ENCODE data around the gene SERPINA3. TPM values are rescaled to one million over a fixed set of nuclear protein-coding genes. Genes with fewer than 3 reads are reported as not detected.

The SERPINA3 gene
- total and polyA plus RNA-seq, 12 donors: 1.0 to 408 (median 13.4) TPM

GRCh38 chr14:94630396-94630795 is 18.2 kb downstream of the SERPINA3 start:
- intact Hi-C loops (cut with DNase I): no loop called here
- ATAC-seq (no peak), DNase-seq (no peak)
- Histone ChIP-seq H3K4me3 (no peak overlapping the region), H3K9me3 (peaks cover 0 to 3% (median 0%) of the 10 kb centered on the region in 11 donors), H3K27ac (no peak overlapping the region), H3K4me1 (no peaks in the 10 kb centered on the region), H3K27me3 (peaks cover 0 to 33% (median 6%) of the 10 kb centered on the region in 7 donors), H3K36me3 (no peaks in the 10 kb centered on the region)
- TF ChIP-seq CTCF (IDR thresholded peaks at IDR 0.05): no peak
- 77 to 85% methylated on average over 4 of the region's 4 CpGs for WGBS, 2 donors

GRCh38 chr14:94631050-94631449 is 18.9 kb downstream of the SERPINA3 start:
- Histone ChIP-seq H3K27me3 (peaks cover 0 to 33% (median 5%) of the 10 kb centered on the region in 7 donors), H3K4me1 (no peaks in the 10 kb centered on the region), H3K27ac (no peak overlapping the region), H3K9me3 (peaks cover 0 to 3% (median 0%) of the 10 kb centered on the region in 11 donors), H3K36me3 (no peaks in the 10 kb centered on the region), H3K4me3 (no peak overlapping the region)
- WGBS, 2 donors: 90 to 94% methylated on average over 1 of the region's 1 CpG
- no peak for DNase-seq
- TF ChIP-seq CTCF (IDR thresholded peaks at IDR 0.05): no peak
- intact Hi-C loops (cut with DNase I): no loop called here
- no peak for ATAC-seq

- H3K27ac ChIP-seq: no peak overlapping the region
- no peak for TF ChIP-seq CTCF (IDR thresholded peaks at IDR 0.05)
- no peak for DNase-seq
- no peaks in the 10 kb centered on the region for H3K4me1 ChIP-seq
- intact Hi-C loops (cut with DNase I): no loop called here
- WGBS, 2 donors: 79 to 82% methylated on average over 7 of the region's 7 CpGs
- no peaks in the 10 kb centered on the region for H3K36me3 ChIP-seq
- no peak overlapping the region for H3K4me3 ChIP-seq
- peaks cover 0 to 3% (median 0%) of the 10 kb centered on the region in 11 donors for H3K9me3 ChIP-seq
- no peak for ATAC-seq
- H3K27me3 ChIP-seq: peaks cover 0 to 33% (median 5%) of the 10 kb centered on the region in 7 donors
These were observed 19.5 kb downstream of the SERPINA3 start for GRCh38 chr14:94631536-94632304.

- ATAC-seq: peak in 1 of 8 donors; percentile 35
- WGBS, 2 donors: 69 to 73% methylated on average over 4 of the region's 4 CpGs
- Histone ChIP-seq H3K9me3 (peaks cover 0 to 3% (median 0%) of the 10 kb centered on the region in 11 donors), H3K4me3 (no peak overlapping the region), H3K27ac (no peak overlapping the region), H3K27me3 (peaks cover 0 to 33% (median 5%) of the 10 kb centered on the region in 7 donors), H3K4me1 (no peaks in the 10 kb centered on the region), H3K36me3 (no peaks in the 10 kb centered on the region)
- DNase-seq: no peak
- no peak for TF ChIP-seq CTCF (IDR thresholded peaks at IDR 0.05)
- intact Hi-C loops (cut with DNase I): no loop called here
These were observed 20.1 kb downstream of the SERPINA3 start for GRCh38 chr14:94632305-94632590.

Measured in heart right ventricle (tissue), 16 donors.